Endothelial cell of coronary artery (primary cell): ENCODE results near the gene AMPD3. TPM values are rescaled to one million over a fixed set of nuclear protein-coding genes. Genes with fewer than 3 reads are reported as not detected.

Experiments
- total RNA-seq: library from RNA; depleted of rRNA; stranded (reverse); fragments of >200 nt; gene quantifications from 2 replicates; pipeline ENCODE4 v1.2.3, GENCODE V29; 2014

AMPD3 gene
- 1.3 and 1.6 TPM in 2 replicates for total RNA-seq

GRCh38 chr11:10454878-10455631 lies at the start of gene AMPD3:
AMPD3 (plus strand) TSS chr11:10455264; CDS start chr11:10461520, 6,256 bp downstream.

DNA sequence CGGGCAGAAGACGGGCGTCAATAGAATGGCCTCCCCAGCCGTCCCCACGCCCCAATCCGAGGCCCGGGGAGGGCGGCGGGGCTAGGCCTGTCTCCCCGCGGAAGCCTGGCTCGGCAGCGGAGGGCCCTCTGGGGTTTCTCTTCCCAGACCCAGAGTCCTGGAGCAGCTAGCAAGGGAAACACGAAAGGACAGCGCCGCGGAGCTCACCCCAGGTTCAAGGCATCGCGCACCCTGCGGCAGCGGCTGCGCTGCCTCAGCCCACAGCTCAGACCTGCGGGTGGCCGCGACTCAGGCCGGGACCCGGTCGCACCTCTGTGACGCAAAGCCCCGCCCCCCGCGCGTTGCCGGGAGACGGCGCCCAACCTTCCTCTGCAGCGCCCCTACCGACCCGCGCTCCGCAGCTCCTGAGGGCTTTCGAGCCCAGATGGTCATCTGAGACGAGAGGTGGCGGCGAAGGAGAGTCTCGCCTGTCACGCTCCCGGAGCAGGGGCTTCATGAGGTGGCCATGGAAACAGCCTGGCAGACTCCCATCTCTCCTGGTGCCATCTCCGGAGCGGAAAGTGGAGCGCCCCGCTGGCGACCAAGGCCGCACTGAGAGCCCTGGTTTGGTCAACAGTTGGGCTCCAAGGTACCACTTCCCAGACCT lies 86.0 kb downstream of the AMPD3 start, which contains the start of gene RNF141:
TSS of gene RNF141 (minus strand) at position 273 of the 646 bp plus-strand sequence. CDS start 7,029 bp downstream, outside the sequence.

Other genes with a start within 250 kb of the AMPD3 start
- gene SBF2, start 161.0 kb upstream of the AMPD3 start, total RNA-seq, result 25.3 and 42.6 TPM in 2 replicates
- 56.4 and 241 TPM in 2 replicates for gene ADM, start 150.2 kb upstream of the AMPD3 start, total RNA-seq
- gene RNF141, start 85.9 kb downstream of the AMPD3 start, total RNA-seq, result 24.7 and 26.4 TPM in 2 replicates
- gene LYVE1, start 113.4 kb downstream of the AMPD3 start, total RNA-seq, result 0.19 and 0.54 TPM in 2 replicates
- gene IRAG1, start 238.5 kb downstream of the AMPD3 start, total RNA-seq, result 0.18 and 1.6 TPM in 2 replicates